HL-60/S4 treated with retinoic acid at 250 ng/mL for 4 days and 3 days (cell line): ENCODE measurements around the gene DMBT1.

Source experiments
- in situ Hi-C: fragments of 300-500 bp; cut with MboI; formaldehyde crosslinking; loops from 2 replicates; pipeline ENCODE4 v1.7.0; 2022; ENCODE audit warnings: low sequenced_read_pairs

DMBT1 gene

DNA sequence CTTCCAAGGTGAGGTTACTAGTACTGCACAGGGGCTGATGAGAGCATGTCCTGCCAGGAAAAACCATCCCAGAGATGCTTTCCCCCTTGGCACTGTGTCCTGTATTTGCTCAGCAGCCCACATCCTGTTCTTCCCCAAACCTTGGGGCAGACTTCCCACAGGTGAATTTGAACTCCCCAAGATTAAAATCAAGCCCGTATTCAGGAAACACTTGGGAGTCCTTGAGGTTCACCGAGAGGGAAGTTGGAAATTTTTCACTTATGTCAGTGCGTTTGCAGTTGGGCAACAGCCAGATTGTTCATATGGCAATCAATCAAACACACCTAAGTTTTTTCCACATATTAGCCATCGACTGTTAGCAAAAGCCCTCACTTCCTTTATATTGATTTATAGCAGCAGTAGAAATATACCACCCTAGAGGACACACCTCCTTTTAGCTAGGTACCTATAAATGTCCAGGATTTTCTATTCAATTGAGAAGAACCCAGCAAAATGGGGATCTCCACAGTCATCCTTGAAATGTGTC, at the start of gene DMBT1:
DMBT1 (plus strand) TSS at position 476 of the 526 bp plus-strand sequence; CDS start at position 493, 17 bp downstream.
- in situ Hi-C loops: no loop called here

DNA sequence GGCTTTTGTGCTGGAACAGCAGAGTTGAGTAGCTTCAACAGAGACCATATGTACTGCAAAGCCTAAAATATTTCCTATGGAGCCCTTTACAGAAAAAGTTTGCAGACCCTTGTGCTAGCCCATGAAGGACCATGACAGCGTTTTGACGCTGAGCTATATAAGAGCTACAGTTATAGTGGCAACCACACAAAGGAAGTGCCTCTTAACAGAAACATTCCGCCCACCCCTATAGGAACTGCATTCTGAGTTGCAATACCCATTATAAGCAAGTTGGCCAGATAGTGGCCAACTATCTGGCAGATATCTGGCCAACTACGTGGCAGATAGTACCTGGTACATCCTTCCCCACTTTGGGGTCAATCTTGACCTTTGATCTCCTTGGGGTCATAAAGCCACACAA, 47.5 kb upstream of the DMBT1 start:
- in situ Hi-C loops: no loop called here

DNA sequence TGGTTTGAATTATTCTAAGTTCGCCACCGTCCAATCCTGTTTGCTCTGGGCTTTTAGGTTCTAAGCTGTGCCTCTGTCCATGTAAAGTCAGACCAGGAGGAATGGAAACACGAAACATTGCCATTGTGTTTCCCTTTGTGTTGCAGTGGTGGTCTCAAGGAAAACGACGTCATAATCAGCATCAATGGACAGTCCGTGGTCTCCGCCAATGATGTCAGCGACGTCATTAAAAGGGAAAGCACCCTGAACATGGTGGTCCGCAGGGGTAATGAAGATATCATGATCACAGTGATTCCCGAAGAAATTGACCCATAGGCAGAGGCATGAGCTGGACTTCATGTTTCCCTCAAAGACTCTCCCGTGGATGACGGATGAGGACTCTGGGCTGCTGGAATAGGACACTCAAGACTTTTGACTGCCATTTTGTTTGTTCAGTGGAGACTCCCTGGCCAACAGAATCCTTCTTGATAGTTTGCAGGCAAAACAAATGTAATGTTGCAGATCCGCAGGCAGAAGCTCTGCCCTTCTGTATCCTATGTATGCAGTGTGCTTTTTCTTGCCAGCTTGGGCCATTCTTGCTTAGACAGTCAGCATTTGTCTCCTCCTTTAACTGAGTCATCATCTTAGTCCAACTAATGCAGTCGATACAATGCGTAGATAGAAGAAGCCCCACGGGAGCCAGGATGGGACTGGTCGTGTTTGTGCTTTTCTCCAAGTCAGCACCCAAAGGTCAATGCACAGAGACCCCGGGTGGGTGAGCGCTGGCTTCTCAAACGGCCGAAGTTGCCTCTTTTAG, 46.3 kb upstream of the DMBT1 start:
- in situ Hi-C loops: no loop called here

DNA sequence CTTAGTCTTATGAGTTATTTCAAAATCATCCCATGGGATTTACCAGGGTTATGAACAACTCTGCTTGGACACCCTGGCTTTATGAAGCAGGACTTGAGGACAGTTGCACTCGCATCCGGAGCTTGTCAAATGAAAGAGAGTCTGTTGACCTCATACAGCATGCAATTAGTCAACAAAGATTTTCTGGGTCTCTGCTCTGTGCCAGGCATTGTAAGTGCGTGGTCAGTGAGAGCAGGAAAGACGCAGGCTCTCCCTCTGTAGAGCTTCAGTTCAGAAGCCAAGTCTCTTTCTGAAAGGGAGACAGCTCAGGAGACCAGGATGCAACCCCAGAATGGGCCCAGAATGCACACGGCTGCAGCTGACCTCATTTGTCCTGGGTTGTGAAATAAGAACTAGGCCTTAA, 45.5 kb upstream of the DMBT1 start:
- in situ Hi-C loops: no loop called here

DNA sequence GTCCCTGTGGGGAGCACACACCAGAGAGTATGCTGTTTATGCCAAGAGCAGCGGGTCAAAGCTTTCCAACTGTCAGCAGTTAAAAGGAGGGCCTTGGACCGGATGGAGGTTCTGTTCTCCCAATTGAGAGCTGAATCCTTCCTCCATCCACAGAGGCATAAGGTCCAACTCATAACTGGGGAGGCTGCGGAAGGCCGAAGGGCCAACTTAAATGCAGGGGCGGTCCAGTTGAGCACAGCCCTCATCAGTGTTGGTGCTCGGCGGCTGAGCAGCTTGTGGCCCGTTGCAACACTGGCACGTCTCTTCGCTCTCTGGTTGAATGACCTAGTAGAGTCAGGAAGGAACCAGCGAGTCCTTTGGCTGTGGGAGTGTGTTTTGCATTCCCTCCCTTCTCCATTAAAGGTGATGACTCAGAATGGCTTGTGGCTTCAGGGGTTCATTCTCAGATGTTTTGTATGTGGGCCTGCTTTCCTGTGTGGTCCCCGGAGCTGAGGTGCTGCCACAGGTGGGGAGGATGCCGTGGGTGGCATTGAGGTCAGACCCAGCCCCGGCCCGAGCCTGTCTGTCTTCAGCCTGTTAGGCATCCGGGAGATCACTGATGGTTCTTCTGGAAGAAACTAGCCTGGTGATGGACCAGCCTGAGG, 44.8 kb upstream of the DMBT1 start:
- in situ Hi-C loops: no loop called here

DNA sequence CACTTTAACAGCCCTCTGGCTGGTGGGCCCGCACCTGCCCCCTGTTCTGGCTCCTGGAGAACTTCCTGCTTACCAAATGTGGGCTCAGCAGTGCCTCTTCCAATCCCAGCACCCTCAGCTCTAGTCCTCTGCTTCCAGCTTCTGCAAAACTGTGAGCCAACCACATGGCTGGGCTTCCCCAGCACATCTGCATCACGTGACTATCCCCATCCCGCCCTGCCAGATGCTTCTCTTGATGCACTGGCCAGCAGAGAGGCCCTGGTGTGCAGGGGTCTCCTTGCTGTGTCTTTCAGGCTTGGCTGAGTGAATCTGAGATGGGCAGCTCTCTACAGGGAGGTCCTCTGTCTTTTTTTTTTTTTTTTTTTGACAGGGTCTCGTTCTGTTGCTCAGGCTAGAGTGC, 43.8 kb upstream of the DMBT1 start:
- in situ Hi-C loops: no loop called here

DNA sequence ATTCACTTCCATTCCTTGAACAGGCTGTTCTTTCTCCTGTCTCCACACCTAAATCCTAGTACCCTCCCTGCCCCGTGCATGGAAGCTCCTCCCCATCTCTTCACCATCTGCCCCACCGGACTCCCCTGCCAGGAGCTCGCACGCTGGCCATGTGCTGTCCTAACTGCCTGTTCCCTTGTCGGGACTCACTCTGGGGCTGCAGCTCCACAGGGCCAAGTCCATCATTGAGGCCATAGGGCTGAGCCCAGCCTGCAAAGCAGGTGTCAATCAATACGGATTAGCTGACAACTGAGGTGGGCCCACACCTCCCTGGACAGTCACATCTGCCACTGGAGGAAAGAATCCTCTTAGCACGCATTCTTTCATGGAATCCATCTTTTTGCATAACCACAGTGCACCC, 41.4 kb upstream of the DMBT1 start:
- in situ Hi-C loops: no loop called here

DNA sequence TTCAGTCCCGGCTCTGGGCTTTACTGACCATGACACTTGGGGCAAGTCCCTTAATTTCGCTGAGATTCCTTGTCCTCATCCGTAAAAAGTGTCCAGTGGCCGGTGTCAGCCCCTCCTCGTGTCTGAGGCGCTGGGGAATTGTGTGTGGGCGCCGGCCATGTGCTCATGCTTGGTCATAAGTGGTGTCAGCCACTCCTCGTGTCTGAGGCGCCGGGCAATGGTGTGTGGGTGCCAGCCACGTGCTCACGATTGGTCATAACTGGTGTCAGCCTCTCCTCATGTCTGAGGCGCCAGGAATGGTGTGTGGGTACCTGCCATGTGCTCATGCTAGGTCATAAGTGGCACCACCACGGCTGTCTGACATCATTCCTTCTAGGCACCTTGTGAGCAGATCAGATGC, 40.7 kb upstream of the DMBT1 start:
- in situ Hi-C loops: no loop called here

DNA sequence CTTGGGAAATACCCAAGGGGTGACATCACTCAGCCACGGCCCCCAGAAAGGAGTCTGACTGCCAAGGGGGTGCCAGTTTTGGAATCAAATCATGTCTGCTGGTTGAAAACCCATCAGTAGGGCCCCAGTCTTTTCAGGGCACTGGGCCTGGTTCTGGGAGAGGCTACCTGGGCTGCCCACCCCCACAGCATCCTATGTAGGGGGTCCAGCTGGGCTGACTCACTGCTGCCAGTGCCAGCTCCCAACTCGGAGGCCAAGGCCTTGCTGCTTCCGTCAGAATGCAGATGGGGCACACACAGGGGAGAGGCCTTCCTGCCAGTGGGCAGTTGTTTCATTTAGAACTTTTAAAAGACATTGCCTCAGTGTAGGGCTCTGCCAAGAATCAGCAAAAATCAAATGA, 39.5 kb upstream of the DMBT1 start:
- in situ Hi-C loops: no loop called here

DNA sequence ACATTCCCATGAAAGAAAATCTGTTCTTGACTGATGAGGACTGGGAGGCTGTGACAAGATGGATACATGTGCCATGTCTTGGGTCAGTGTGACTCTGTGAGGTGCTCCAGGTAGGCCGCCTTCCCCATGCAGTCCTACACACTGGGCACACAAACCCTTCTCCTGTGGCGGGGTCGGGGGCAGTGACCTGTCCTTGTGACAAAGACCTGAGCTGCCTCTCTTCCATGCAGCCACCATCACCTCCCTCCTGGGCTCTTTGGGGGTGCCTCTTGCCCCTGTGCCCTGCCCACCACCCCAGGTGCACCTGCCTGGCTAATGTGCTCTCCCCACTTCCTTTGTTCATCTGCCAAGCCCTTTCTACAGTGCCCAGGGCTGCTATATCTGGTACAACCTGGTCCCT, 35.7 kb upstream of the DMBT1 start:
- in situ Hi-C loops: no loop called here

DNA sequence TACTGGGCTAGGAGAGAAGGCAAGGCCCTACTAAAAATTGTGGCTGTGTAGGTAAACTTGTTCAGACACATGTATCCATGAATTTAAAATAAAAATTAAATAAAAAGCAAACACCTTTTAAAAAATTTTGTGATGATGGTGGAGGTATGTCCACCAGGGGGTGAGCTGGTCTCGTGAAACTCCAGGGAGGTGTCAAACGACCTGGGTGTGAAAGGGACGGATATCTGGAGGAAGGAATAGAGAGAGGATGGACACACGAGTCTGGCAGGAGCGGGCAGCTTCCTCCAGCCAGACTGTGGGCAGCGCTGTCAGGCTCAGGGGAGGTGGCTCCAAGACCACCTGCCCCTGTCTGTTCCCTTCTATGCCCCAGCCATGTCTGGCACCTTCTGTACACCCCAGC, 34.8 kb upstream of the DMBT1 start:
- in situ Hi-C loops: no loop called here

DNA sequence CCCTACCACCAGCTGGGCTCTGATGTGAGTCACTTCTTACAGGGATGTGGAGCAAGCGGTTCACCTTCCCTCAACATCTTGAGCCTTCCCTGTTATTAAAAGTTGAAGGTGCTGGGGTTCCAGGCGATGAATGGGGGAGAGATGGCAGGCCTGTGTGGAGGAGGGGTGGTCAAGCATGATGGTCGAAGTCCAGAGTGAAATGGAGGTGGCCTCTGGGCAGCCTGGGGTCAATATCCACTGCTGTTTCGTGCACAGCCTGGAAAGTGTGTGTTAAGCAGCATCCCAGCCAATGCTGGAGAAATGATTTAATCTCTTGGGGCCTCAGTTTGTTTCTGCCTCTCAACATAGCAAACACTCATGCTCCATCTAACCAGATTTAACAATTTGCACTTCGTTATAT, 33.7 kb upstream of the DMBT1 start:
- in situ Hi-C loops: no loop called here

DNA sequence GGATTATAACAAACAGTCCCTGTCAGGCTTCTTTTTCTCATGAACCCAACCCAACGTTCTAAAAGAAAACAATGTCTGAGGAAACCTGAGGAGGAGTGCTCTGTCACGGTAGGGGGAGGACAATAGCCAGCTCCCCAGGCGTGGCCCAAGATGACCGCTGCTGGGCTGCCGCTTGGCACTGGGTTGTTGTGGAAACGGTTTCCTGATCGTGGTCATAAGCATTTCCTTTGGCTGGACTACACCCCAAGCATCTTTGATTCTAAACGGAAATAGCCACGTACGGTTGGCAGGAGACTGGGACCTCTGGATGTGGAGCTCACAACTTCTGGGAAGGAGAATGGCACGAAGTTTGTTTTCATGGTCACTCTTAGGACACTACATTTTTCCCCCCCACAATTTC, 30.4 kb upstream of the DMBT1 start:
- in situ Hi-C loops: no loop called here

DNA sequence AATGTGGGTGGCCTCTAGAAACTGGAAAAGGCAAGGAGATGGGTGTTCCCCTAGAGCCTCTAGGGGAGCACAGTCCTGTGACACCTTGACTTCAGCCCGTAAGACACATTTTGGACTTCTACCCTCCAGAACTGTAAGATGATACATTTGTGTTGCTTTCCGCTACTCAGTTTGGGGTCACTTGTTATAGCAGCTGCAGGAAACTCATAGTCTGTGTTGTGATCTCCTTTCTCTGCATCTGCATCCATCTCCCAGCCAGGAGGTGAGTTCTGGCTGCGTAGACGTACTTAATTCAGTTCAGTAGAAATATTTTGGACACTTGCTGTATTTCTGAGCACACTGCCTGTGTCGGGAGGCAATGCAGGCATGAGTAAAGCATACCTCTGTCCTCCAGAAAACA, 29.3 kb upstream of the DMBT1 start:
- in situ Hi-C loops: no loop called here

DNA sequence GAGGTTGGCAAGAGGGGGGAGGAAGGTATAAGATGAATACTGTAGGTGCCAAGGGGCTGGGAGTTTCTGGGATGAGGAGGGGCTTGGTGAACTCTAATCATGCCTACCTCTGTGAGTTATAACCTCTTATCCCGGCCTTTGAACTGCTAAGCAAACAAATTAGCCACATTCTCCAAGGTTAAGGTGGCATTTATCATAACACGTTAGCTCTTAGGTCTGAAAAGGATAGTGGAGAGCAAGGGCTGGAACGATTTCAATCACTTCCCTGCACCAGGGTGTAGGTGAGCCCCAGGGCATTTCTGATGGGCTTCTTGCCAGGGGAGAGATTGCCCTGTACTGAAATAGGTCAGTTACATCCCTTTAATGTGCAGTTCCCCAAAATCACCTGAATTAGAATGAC, 28.6 kb upstream of the DMBT1 start:
- in situ Hi-C loops: no loop called here

DNA sequence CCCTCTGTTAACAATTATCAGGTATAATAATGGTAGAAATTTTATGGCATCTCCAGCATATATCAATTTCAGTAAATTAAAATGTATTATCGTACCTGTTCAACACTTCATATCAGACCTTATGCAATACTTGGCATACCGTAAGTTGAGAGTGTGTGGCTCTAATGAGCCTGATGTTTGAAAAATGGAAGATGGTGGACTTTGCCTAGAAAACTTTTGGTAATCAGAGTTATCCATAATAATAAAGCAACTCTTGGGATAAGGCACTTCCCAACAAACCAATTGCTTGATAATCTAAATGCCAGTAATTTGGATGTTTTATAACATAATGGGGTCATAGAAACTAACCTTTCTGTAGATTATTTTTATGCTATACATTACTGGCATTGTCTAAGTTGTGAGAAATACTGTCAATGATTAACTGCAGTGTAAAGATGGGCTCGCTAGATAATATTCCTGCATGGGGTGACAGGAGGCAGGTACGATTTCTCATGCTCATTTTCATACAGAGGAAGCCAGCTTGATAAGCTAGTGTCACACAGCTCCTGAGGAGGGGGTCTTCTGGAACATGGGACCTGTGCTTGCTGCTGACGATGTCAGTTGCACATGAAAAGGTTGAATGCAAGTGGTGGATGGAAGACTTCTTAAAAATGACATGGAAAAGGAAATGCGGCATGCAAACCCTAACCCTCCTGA, 27.8 kb upstream of the DMBT1 start:
- in situ Hi-C loops: no loop called here

DNA sequence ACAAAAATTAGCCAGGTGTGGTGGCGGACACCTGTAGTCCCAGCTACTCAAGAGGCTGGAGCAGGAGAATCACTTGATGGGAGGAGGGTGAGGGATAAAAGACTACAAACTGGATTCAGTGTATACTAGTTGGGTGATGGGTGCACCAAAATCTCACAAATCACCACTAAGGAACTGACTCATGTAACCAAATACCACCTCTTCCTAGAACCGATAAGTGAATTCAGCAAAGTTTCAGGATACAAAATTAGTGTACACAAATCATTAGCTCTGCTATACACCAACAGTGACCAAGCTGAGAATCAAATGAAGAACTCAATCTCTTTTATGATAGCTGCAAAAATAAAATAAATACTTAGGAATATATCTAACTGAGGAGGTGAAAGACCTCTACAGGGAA, 23.0 kb upstream of the DMBT1 start:
- in situ Hi-C loops: no loop called here

DNA sequence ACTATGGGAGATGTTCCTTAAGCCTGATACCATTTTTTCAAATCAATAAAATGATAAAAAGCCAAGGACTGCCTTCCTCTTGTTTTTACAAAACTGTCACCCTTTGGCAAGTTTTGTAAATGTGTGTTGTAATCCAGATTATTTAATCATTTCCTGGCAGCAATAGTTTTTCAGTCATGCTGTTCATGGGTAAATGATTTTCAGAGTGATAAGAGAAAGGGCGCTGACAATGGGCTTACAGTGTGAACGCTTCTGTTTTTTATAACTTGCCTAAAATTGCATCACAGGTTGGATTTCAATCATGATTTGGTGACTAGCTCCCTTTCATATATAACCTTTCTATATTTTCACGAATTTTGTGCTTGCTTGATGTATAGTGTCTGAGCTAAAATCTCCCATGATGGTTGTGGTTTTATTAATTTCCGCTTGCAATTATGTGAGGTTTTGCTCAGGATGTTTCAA, 19.0 kb upstream of the DMBT1 start:
- in situ Hi-C loops: no loop called here

DNA sequence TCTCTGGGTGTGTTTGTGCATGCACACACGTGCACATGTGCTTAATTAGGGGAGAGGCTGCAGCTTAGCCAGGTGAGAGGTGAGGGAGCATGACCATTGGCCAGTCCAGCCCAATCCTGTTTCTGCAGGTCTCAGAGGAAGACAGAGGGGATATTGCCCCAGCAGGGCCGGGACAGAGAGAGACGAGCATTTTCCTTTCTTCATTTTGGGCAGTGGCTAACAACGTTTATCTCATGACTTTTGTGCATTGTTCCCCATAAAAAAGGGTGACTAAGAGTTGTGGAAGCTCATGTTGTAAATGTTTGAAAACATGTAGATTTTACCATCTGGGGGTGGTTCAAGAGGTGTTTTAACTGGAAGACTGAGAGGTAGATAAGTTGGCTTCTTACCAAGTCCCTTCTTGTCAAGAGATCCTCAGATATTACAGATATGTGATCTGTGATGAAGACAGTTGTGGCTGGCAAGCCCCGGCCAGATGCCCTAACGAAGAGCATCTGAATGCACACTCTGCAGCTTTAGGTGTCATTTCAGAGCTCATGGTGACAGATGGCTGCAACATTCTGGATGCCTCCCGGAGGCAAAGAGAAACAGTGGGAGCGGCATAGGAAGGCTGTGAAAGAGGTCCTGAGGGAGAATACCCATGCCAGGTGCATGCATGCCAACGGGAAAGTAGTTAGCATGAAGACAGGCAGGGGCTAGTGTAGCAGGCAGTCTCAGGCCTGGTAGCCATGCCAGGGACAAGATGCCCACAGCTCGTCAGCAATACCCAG, 16.7 kb upstream of the DMBT1 start:
- in situ Hi-C loops: no loop called here

DNA sequence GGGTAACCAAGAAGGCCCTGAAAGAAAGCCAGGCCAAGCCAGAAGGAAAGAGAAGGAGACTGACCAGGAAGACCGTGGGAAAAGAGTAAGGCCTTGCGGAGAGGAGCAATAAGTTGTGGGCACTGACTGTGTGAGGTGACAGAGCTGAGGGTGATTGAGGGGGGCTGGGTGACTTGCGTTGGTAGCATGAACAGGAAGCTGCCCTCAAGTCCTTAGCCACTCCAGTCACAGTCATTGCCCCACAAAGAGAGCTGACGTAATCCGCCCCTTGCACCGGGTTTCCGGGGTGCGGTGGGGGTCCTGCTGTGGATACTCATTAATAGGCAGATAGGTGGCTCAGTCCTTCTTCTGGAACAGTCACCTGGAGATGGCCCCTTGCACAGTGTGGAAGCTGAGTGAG, 16.1 kb upstream of the DMBT1 start:
- in situ Hi-C loops: no loop called here

DNA sequence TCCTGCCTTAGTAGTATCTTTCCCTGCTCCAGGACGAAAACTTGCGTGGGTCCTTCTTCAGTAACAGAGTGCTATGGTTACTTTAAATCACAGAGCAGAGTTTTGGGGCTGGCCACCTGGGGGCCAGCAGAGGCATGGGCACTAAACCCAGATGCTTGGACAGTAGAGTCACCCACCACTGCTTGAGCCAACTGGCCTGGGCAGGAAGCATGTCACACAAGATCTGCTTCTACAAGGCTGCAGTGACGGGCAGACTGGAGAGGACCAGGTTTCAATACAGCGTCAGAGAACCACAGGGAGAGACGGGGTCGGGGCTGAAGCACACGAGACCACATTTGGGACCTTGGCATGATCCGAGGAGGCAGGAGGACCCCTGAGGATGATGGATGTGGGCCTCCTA, 14.3 kb upstream of the DMBT1 start:
- in situ Hi-C loops: no loop called here
